KMS-11 (cell line): Measurements from ENCODE around the gene LIPH.
"Not testable (repeated sequence)": the region's sequence is repeated elsewhere in the genome, so short reads cannot be mapped to it uniquely, and the experiment has no call there.

ENCODE experiments used
- H2AFZ ChIP-seq: fragments of 200-600 bp; sonication (generic); 2 replicates; pipeline ENCODE4 v1.6.1; 2016; ENCODE audit warnings: antibody characterized with exemption, mixed run types, low read depth
- H3K27ac ChIP-seq: fragments of 200-600 bp; sonication (generic); 2 replicates; pipeline ENCODE4 v1.6.1; 2016; ENCODE audit warnings: mild to moderate bottlenecking, mixed run types
- H3K27me3 ChIP-seq: fragments of 200-600 bp; sonication (generic); 2 replicates; pipeline ENCODE4 v1.6.1; 2017; ENCODE audit warnings: mild to moderate bottlenecking, low read depth, mixed run types, moderate library complexity; ENCODE audit not compliant: insufficient read depth
- H3K36me3 ChIP-seq: fragments of 200-600 bp; sonication (generic); 2 replicates; pipeline ENCODE4 v1.6.1; 2017; ENCODE audit warnings: mild to moderate bottlenecking, mixed run types; ENCODE audit not compliant: insufficient read depth
- H3K4me1 ChIP-seq: fragments of 200-600 bp; sonication (generic); 2 replicates; pipeline ENCODE4 v1.6.1; 2016; ENCODE audit warnings: mild to moderate bottlenecking, low read depth, mixed run types; ENCODE audit not compliant: poor library complexity, severe bottlenecking
- H3K4me2 ChIP-seq: fragments of 200-600 bp; sonication (generic); 2 replicates; pipeline ENCODE4 v1.7.0; 2016; ENCODE audit warnings: mild to moderate bottlenecking, mixed run types
- H3K4me3 ChIP-seq: fragments of 200-600 bp; sonication (generic); IDR thresholded peaks from 2 replicates; pipeline ENCODE4 v1.6.1; 2017; ENCODE audit warnings: low read depth, low read length, mixed read lengths; ENCODE audit not compliant: insufficient read depth
- H3K79me2 ChIP-seq: fragments of 200-600 bp; sonication (generic); 2 replicates; pipeline ENCODE4 v1.6.1; 2016; ENCODE audit warnings: low read depth, mixed run types; ENCODE audit not compliant: insufficient read depth
- H3K9ac ChIP-seq: fragments of 200-600 bp; sonication (generic); 2 replicates; pipeline ENCODE4 v1.6.1; 2016; ENCODE audit warnings: mild to moderate bottlenecking, mixed run types
- H4K20me1 ChIP-seq: fragments of 200-600 bp; sonication (generic); 2 replicates; pipeline ENCODE4 v1.6.1; 2016; ENCODE audit warnings: mild to moderate bottlenecking, mixed run types; ENCODE audit not compliant: insufficient read depth
- CTCF ChIP-seq: fragments of 200-600 bp; sonication (generic); conservative IDR thresholded peaks from 2 replicates; pipeline ENCODE4 v1.6.1; 2017; ENCODE audit warnings: low read depth, mild to moderate bottlenecking, antibody characterized with exemption, low read length, moderate library complexity, mixed read lengths

LIPH gene

GRCh38 chr3:185484296-185484695, 68.1 kb downstream of the LIPH start:
- no peaks in the 10 kb centered on the region for H3K36me3 ChIP-seq
- H3K4me3 ChIP-seq = no peak overlapping the region
- no peak overlapping the region for H2AFZ ChIP-seq
- TF ChIP-seq CTCF = no peak
- no peaks in the 10 kb centered on the region for H3K4me1 ChIP-seq
- H3K9ac ChIP-seq = no peak overlapping the region
- no peaks in the 10 kb centered on the region for H3K79me2 ChIP-seq
- no peaks in the 10 kb centered on the region for H4K20me1 ChIP-seq
- H3K27ac ChIP-seq = no peak overlapping the region
- no peak overlapping the region for H3K4me2 ChIP-seq
- no peaks in the 10 kb centered on the region for H3K27me3 ChIP-seq

- no peak overlapping the region for H2AFZ ChIP-seq
- no peaks in the 10 kb centered on the region for H3K79me2 ChIP-seq
- H4K20me1 ChIP-seq = no peaks in the 10 kb centered on the region
- H3K27ac ChIP-seq = no peak overlapping the region
- no peaks in the 10 kb centered on the region for H3K27me3 ChIP-seq
- H3K4me2 ChIP-seq = no peak overlapping the region
- TF ChIP-seq CTCF = no peak
- no peaks in the 10 kb centered on the region for H3K4me1 ChIP-seq
- no peaks in the 10 kb centered on the region for H3K36me3 ChIP-seq
- no peak overlapping the region for H3K9ac ChIP-seq
- no peak overlapping the region for H3K4me3 ChIP-seq
These were observed 72.9 kb downstream of the LIPH start for GRCh38 chr3:185479373-185479945.

- no peak for TF ChIP-seq CTCF
- Histone ChIP-seq H3K36me3 (no peaks in the 10 kb centered on the region), H3K27me3 (no peaks in the 10 kb centered on the region), H3K4me3 (no peak overlapping the region), H3K4me1 (no peaks in the 10 kb centered on the region), H4K20me1 (no peaks in the 10 kb centered on the region), H3K4me2 (no peak overlapping the region), H3K9ac (no peak overlapping the region), H3K79me2 (no peaks in the 10 kb centered on the region), H2AFZ (no peak overlapping the region), H3K27ac (no peak overlapping the region)
These were observed 75.1 kb downstream of the LIPH start for GRCh38 chr3:185477316-185477715.

- H3K27me3 ChIP-seq, H3K4me2 ChIP-seq, H3K36me3 ChIP-seq, H3K4me3 ChIP-seq, H3K79me2 ChIP-seq, H3K9ac ChIP-seq, H2AFZ ChIP-seq, H3K27ac ChIP-seq, H3K4me1 ChIP-seq, H4K20me1 ChIP-seq: not testable (repeated sequence)
These were observed 77.5 kb downstream of the LIPH start for GRCh38 chr3:185474922-185475321.

GRCh38 chr3:185473290-185473815, 79.0 kb downstream of the LIPH start:
- Histone ChIP-seq H3K4me1 (no peaks in the 10 kb centered on the region), H2AFZ (no peak overlapping the region), H3K27ac (no peak overlapping the region), H3K4me3 (no peak overlapping the region), H3K79me2 (no peaks in the 10 kb centered on the region), H3K4me2 (no peak overlapping the region), H3K27me3 (no peaks in the 10 kb centered on the region), H4K20me1 (no peaks in the 10 kb centered on the region), H3K36me3 (no peaks in the 10 kb centered on the region), H3K9ac (no peak overlapping the region)
- no peak for TF ChIP-seq CTCF
